Activated CD4-positive, alpha-beta T cell treated with anti-CD3 and anti-CD28 coated beads for 36 hours (primary cell): ENCODE measurements around the gene PHC2. TPM values are rescaled to one million over a fixed set of nuclear protein-coding genes. Genes with fewer than 3 reads are reported as not detected.

Experiments
- ATAC-seq: fragments of 200-7000 bp; cut with Tn5 transposase; one replicate; pipeline ENCODE4 v1.10.0; 2021; ENCODE audit warnings: mild to moderate bottlenecking, moderate library complexity
- CTCF ChIA-PET: fragments of 350-600 bp; sonication (Branson Sonifier 250); formaldehyde crosslinking; loops from one replicate; lab custom pipeline; 2021; ENCODE audit warnings: antibody characterized with exemption; lab: Charles Lee
- POLR2A ChIA-PET: fragments of 350-600 bp; sonication (Branson Sonifier 250); formaldehyde crosslinking; loops from one replicate; lab custom pipeline; 2021; ENCODE audit warnings: antibody characterized with exemption, inconsistent platforms; lab: Charles Lee
- DNase-seq: peaks from one replicate; pipeline ENCODE4 v3.0.0-alpha.2; 2020
- H3K27ac Mint-ChIP-seq: one replicate; pipeline ENCODE4 v1.8.0; 2021; ENCODE audit warnings: mixed read lengths
- H3K27me3 Mint-ChIP-seq: one replicate; pipeline ENCODE4 v1.8.0; 2021; ENCODE audit warnings: mixed read lengths
- H3K36me3 Mint-ChIP-seq: one replicate; pipeline ENCODE4 v1.8.0; 2021; ENCODE audit warnings: low read depth, mixed read lengths
- H3K4me1 Mint-ChIP-seq: one replicate; pipeline ENCODE4 v1.8.0; 2021; ENCODE audit warnings: mixed read lengths
- H3K4me3 Mint-ChIP-seq: one replicate; pipeline ENCODE4 v1.8.0; 2021; ENCODE audit warnings: mild to moderate bottlenecking, moderate library complexity, mixed read lengths
- H3K9me3 Mint-ChIP-seq: one replicate; pipeline ENCODE4 v1.8.0; 2021; ENCODE audit warnings: low read depth, mixed read lengths
- intact Hi-C, 2 experiments: fragments of 100-400 bp; cut with DNase I in 1 of 2; cut with micrococcal nuclease in 1 of 2; formaldehyde crosslinking; loops; one replicate each; pipeline versions ENCODE4 v1.14.2 to v1.15.1; 2022 to 2024; cut with DNase I, micrococcal nuclease
- total RNA-seq, 2 experiments: library from RNA; stranded (reverse); gene quantifications; one replicate each; pipeline ENCODE4 v1.2.3, GENCODE V29; 2021

Gene PHC2
- total RNA-seq, 2 experiments from 2014 or later = 23.8 to 28.4 TPM

GRCh38 chr1:33375316-33375715, 55.6 kb downstream of the PHC2 start:
- ATAC-seq (no peak), DNase-seq (no peak)
- peaks cover 6% of the 10 kb centered on the region for H3K27me3 Mint-ChIP-seq
- no peak overlapping the region for H3K4me3 Mint-ChIP-seq
- CTCF ChIA-PET = interaction anchor here (0.6 to 0.8 kb wide), 2 partner anchors 80 to 603 kb away, joined by 3 read pairs; no protein-coding TSS in a partner anchor
- H3K4me1 Mint-ChIP-seq = peaks cover 10% of the 10 kb centered on the region
- no peaks in the 10 kb centered on the region for H3K9me3 Mint-ChIP-seq
- H3K36me3 Mint-ChIP-seq = no peaks in the 10 kb centered on the region
- POLR2A ChIA-PET = no interaction called here
- intact Hi-C loops = no loop called here
- no peak overlapping the region for H3K27ac Mint-ChIP-seq

DNA sequence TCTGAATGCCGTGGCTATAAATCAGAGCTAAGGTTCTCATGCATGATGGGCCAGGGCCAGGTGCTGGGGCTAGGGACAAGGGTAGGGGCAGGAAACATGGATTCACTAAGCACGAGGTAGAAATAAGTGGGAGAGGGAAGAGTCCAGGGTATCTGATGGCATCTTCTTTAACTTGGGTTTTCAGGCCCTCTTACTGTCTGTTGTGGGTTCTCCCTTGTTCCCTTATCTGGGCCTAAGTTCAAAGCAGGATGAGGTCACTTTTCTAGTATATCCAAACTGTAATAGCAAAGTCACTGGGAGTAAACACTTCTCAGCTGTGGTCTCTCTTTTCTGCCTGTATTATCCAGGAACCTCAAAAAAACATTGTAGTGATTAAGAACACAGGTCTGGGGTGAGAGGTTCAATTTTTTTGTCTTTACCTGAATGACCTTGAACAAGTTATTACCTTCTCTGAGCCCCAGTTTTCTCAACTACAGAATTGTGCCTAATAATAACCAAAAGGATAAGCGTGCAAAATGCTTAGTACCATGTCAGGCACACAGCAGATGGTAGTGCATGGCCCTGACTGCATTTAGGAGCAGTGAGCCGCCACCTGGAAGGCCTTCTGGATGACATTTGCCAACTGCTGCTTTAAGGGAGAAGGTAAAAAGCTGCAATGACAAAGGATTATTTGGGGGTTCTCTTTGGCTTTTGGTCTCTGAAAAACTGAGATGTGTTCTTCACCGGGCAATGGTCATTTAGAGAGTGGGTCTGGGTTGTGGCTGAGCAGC, 56.4 kb downstream of the PHC2 start:
- Mint-ChIP-seq H3K4me1 (peaks cover 3% of the 10 kb centered on the region), H3K9me3 (no peaks in the 10 kb centered on the region), H3K36me3 (no peaks in the 10 kb centered on the region), H3K27me3 (no peaks in the 10 kb centered on the region), H3K27ac (no peak overlapping the region), H3K4me3 (no peak overlapping the region)
- ATAC-seq = no peak
- DNase-seq = no peak
- ChIA-PET POLR2A (no interaction called here), CTCF (interaction anchor here (0.6 kb wide), 1 partner anchor 602 kb away, joined by 3 read pairs; no protein-coding TSS in a partner anchor)
- intact Hi-C loops = no loop called here

GRCh38 chr1:33373606-33374005, 57.3 kb downstream of the PHC2 start:
- Mint-ChIP-seq H3K9me3 (no peaks in the 10 kb centered on the region), H3K27ac (no peak overlapping the region), H3K4me1 (peaks cover 3% of the 10 kb centered on the region), H3K36me3 (no peaks in the 10 kb centered on the region), H3K4me3 (no peak overlapping the region), H3K27me3 (no peaks in the 10 kb centered on the region)
- intact Hi-C loops = no loop called here
- ChIA-PET CTCF (no interaction called here), POLR2A (no interaction called here)
- ATAC-seq (no peak), DNase-seq (no peak)

GRCh38 chr1:33372677-33373076, 58.2 kb downstream of the PHC2 start:
- no peaks in the 10 kb centered on the region for H3K9me3 Mint-ChIP-seq
- H3K4me1 Mint-ChIP-seq = peaks cover 3% of the 10 kb centered on the region
- intact Hi-C loops = no loop called here
- POLR2A ChIA-PET = no interaction called here
- ATAC-seq (no peak), DNase-seq (no peak)
- H3K4me3 Mint-ChIP-seq = no peak overlapping the region
- no peaks in the 10 kb centered on the region for H3K36me3 Mint-ChIP-seq
- no peak overlapping the region for H3K27ac Mint-ChIP-seq
- no peaks in the 10 kb centered on the region for H3K27me3 Mint-ChIP-seq
- CTCF ChIA-PET = no interaction called here

DNA sequence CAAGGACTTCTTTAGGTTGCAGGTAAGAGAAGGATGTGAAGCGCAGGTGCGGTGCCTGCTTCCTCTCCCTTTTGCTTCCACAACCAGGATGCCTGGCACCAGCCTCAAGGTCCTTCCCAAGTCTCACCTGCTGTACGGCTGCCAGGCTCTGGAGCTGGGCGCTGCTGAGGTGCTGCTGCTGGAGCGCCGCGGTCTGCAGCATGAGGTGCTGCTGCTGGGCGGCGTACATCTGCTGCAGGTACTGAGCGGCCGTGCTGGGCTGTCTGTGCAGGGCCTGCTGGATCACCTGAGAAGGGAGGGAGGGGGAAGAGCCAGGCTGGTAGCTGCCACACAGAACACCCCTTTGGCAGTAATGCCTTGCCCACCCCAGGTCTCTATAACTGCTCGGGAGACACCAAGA, 58.7 kb downstream of the PHC2 start:
- no peak for DNase-seq
- intact Hi-C loops = no loop called here
- Mint-ChIP-seq H3K27me3 (no peaks in the 10 kb centered on the region), H3K9me3 (no peaks in the 10 kb centered on the region), H3K4me3 (no peak overlapping the region), H3K36me3 (no peaks in the 10 kb centered on the region), H3K27ac (no peak overlapping the region), H3K4me1 (peaks cover 5% of the 10 kb centered on the region)
- no peak for ATAC-seq
- CTCF ChIA-PET = interaction anchor here (0.7 kb wide), 1 partner anchor 154 kb away, joined by 3 read pairs; no protein-coding TSS in a partner anchor
- POLR2A ChIA-PET = no interaction called here

- no peak overlapping the region for H3K4me3 Mint-ChIP-seq
- intact Hi-C loops = no loop called here
Measured at GRCh38 chr1:33371334-33371733, 59.6 kb downstream of the PHC2 start.

GRCh38 chr1:33370827-33371226, 60.1 kb downstream of the PHC2 start:
- intact Hi-C loops = no loop called here
- Mint-ChIP-seq H3K9me3 (no peaks in the 10 kb centered on the region), H3K27me3 (no peaks in the 10 kb centered on the region), H3K4me1 (peaks cover 2% of the 10 kb centered on the region), H3K27ac (no peak overlapping the region), H3K36me3 (no peaks in the 10 kb centered on the region), H3K4me3 (no peak overlapping the region)
- DNase-seq = no peak
- ATAC-seq = no peak
- POLR2A ChIA-PET = interaction anchor here (0.5 kb wide), 1 partner anchor 444 kb away, joined by 4 read pairs; no protein-coding TSS in a partner anchor
- CTCF ChIA-PET = no interaction called here

More at GRCh38 chr1:33371334-33371733, 59.6 kb downstream of the PHC2 start:
- Mint-ChIP-seq H3K36me3 (no peaks in the 10 kb centered on the region), H3K9me3 (no peaks in the 10 kb centered on the region), H3K4me1 (peaks cover 2% of the 10 kb centered on the region), H3K27ac (no peak overlapping the region), H3K27me3 (no peaks in the 10 kb centered on the region)
- ChIA-PET POLR2A (interaction anchor here (0.6 kb wide), 1 partner anchor 14 kb away, joined by 3 read pairs; no protein-coding TSS in a partner anchor), CTCF (interaction anchor here (0.7 kb wide), 1 partner anchor 155 kb away, joined by 3 read pairs; no protein-coding TSS in a partner anchor)
- no peak for DNase-seq
- ATAC-seq = no peak

GRCh38 chr1:33370301-33370700, 60.6 kb downstream of the PHC2 start:
- no peaks in the 10 kb centered on the region for H3K27me3 Mint-ChIP-seq
- H3K9me3 Mint-ChIP-seq = no peaks in the 10 kb centered on the region
- H3K27ac Mint-ChIP-seq = no peak overlapping the region
- DNase-seq = no peak
- ChIA-PET POLR2A (interaction anchor here (0.5 kb wide), 1 partner anchor 444 kb away, joined by 4 read pairs; no protein-coding TSS in a partner anchor), CTCF (interaction anchor here (1.2 to 6.6 kb wide), 2 partner anchors 10 to 74 kb away, joined by 3 to 56 read pairs; no protein-coding TSS in a partner anchor)
- no peaks in the 10 kb centered on the region for H3K36me3 Mint-ChIP-seq
- no peak for ATAC-seq
- H3K4me3 Mint-ChIP-seq = no peak overlapping the region
- intact Hi-C loops = no loop called here
- H3K4me1 Mint-ChIP-seq = peaks cover 2% of the 10 kb centered on the region

DNA sequence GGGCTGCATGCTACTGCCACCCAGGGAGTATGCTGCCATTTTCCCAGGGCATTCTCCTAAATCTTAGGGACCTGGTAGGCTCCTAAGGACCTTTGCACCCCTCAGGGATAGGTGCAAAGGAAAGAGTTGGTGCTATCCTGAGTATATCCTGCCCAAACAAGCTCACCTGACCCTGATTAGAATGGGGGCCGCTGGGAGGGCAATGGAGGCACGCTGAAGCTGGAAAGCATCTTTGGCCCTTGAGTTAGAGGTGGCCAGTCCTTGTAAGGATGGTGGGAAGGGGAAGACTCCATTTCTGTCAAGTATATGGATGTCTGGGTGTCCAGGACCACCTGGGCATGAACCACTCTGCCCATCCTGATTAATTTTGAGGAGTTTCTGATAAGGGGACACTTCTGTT, 61.1 kb downstream of the PHC2 start:
- Mint-ChIP-seq H3K4me3 (no peak overlapping the region), H3K4me1 (peaks cover 2% of the 10 kb centered on the region), H3K36me3 (no peaks in the 10 kb centered on the region), H3K9me3 (no peaks in the 10 kb centered on the region), H3K27me3 (no peaks in the 10 kb centered on the region), H3K27ac (no peak overlapping the region)
- intact Hi-C loops = loop anchor here (5.0 kb wide), 3 partner anchors 88 to 243 kb away; partner anchors contain the start of gene ZSCAN20 (in 1 of the 2)
- POLR2A ChIA-PET = no interaction called here
- ATAC-seq (no peak), DNase-seq (no peak)
- CTCF ChIA-PET = interaction anchor here (1.2 to 6.6 kb wide), 2 partner anchors 9 to 73 kb away, joined by 3 to 56 read pairs; no protein-coding TSS in a partner anchor

DNA sequence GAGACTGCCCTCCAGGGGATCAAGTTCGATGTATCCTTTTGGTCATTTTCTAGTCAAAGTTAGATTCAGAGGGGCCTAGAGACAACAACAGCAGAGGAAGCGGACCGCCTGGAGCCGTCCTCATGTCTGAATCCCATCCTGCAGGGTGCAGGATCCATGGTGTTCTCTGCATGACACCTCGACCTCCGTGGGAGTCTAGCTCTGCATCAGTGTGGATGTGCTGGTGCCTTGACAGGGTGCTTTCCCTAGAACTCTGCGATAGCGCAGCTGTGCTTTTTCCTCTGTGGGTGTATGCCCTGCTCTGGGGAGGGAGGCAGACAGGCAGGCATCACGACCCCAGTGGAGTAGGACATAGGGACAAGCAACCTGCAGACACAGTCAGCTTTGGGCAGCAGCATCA, 61.8 kb downstream of the PHC2 start:
- H3K36me3 Mint-ChIP-seq = no peaks in the 10 kb centered on the region
- CTCF ChIA-PET = interaction anchor here (1.2 to 6.6 kb wide), 2 partner anchors 9 to 72 kb away, joined by 3 to 56 read pairs; no protein-coding TSS in a partner anchor
- H3K4me1 Mint-ChIP-seq = peaks cover 2% of the 10 kb centered on the region
- ATAC-seq = no peak
- H3K27me3 Mint-ChIP-seq = no peaks in the 10 kb centered on the region
- H3K9me3 Mint-ChIP-seq = no peaks in the 10 kb centered on the region
- POLR2A ChIA-PET = no interaction called here
- H3K27ac Mint-ChIP-seq = no peak overlapping the region
- intact Hi-C loops = loop anchor here (5.0 kb wide), 3 partner anchors 88 to 243 kb away; partner anchors contain the start of gene ZSCAN20 (in 1 of the 2)
- H3K4me3 Mint-ChIP-seq = no peak overlapping the region
- no peak for DNase-seq

GRCh38 chr1:33368431-33368830, 62.5 kb downstream of the PHC2 start:
- no peak for ATAC-seq
- intact Hi-C loops = loop anchor here (5.0 kb wide), 3 partner anchors 89 to 244 kb away; partner anchors contain the start of gene ZSCAN20 (in 1 of the 2)
- Mint-ChIP-seq H3K4me1 (peaks cover 2% of the 10 kb centered on the region), H3K27me3 (no peaks in the 10 kb centered on the region), H3K9me3 (no peaks in the 10 kb centered on the region), H3K4me3 (no peak overlapping the region), H3K27ac (no peak overlapping the region), H3K36me3 (no peaks in the 10 kb centered on the region)
- ChIA-PET POLR2A (no interaction called here), CTCF (interaction anchor here (1.1 to 6.6 kb wide), 2 partner anchors 30 to 72 kb away, joined by 3 to 56 read pairs; no protein-coding TSS in a partner anchor)
- no peak for DNase-seq
